RPMI7951 (cell line): ENCODE data around the gene DGKD. TPM values are rescaled to one million over a fixed set of nuclear protein-coding genes. Genes with fewer than 3 reads are reported as not detected.

Experiments used
- DNase-seq: peaks from one replicate; pipeline ENCODE4 v3.0.0-alpha.2; 2012; ENCODE audit warnings: low read depth
- total RNA-seq: library from RNA; depleted of rRNA; stranded (reverse); fragments of >200 nt; shearing (Covaris generic); gene quantifications from 2 replicates; pipeline ENCODE4 v1.2.3, GENCODE V29; 2014

The DGKD gene
- total RNA-seq, 1 experiment from 2014 or later = 28.0 TPM

- DNase-seq = no peak
Measured at GRCh38 chr2:233338812-233339368, 15.4 kb upstream of the DGKD start.

GRCh38 chr2:233339427-233339826 is 14.9 kb upstream of the DGKD start:
- DNase-seq = no peak

- DNase-seq = no peak
Measured at GRCh38 chr2:233341296-233341695, 13.0 kb upstream of the DGKD start.

GRCh38 chr2:233342301-233342700 is 12.0 kb upstream of the DGKD start:
- no peak for DNase-seq

- no peak for DNase-seq
Measured at GRCh38 chr2:233343171-233343705, 11.1 kb upstream of the DGKD start.

- DNase-seq = peak; percentile 55
Measured at GRCh38 chr2:233346376-233346775, 7.9 kb upstream of the DGKD start.

GRCh38 chr2:233346930-233347329 is 7.4 kb upstream of the DGKD start:
- DNase-seq = no peak

- DNase-seq = peak; percentile 81
Measured at GRCh38 chr2:233349005-233349998, 5.0 kb upstream of the DGKD start.

GRCh38 chr2:233350708-233351107 is 3.6 kb upstream of the DGKD start:
- peak; percentile 99 for DNase-seq

GRCh38 chr2:233351423-233351822 is 2.9 kb upstream of the DGKD start:
- peak; percentile 82 for DNase-seq

- DNase-seq = no peak
Measured at GRCh38 chr2:233352141-233352842, 2.0 kb upstream of the DGKD start.

GRCh38 chr2:233353101-233353768 is 1.1 kb upstream of the DGKD start:
- DNase-seq = no peak

GRCh38 chr2:233354500-233354924 is 218 bp downstream of the DGKD start:
- no peak for DNase-seq

GRCh38 chr2:233354971-233355574 is 779 bp downstream of the DGKD start:
- no peak for DNase-seq

GRCh38 chr2:233355916-233356315 is 1.6 kb downstream of the DGKD start:
- no peak for DNase-seq

GRCh38 chr2:233356546-233357308 is 2.4 kb downstream of the DGKD start:
- no peak for DNase-seq

GRCh38 chr2:233358335-233358734 is 4.0 kb downstream of the DGKD start:
- no peak for DNase-seq

- DNase-seq = no peak
Measured at GRCh38 chr2:233358947-233359346, 4.7 kb downstream of the DGKD start.

- DNase-seq = no peak
Measured at GRCh38 chr2:233359823-233360222, 5.5 kb downstream of the DGKD start.

GRCh38 chr2:233360771-233361176 is 6.5 kb downstream of the DGKD start:
- DNase-seq = peak; percentile 59
